Measurements from ENCODE around the gene CARD16.
"Not testable (repeated sequence)": the region's sequence is repeated elsewhere in the genome, so short reads cannot be mapped to it uniquely, and the experiment has no call there.

Gene CARD16

GRCh38 chr11:105044557-105045524 lies at the start of gene CARD16:
CARD16 (minus strand) TSS chr11:105045335; CDS start chr11:105045297, 38 bp downstream.
- H3K27ac ChIP-seq, result not testable (repeated sequence)

- TF ChIP-seq CTCF (conservative IDR thresholded peaks at IDR 0.05), result no peak
- no peak overlapping the region for H3K27ac ChIP-seq
Measured at GRCh38 chr11:105092256-105093239, 47.4 kb upstream of the CARD16 start.

- no peak overlapping the region for H3K27ac ChIP-seq
- TF ChIP-seq CTCF (conservative IDR thresholded peaks at IDR 0.05), result no peak
Measured at GRCh38 chr11:105081412-105082150, 36.4 kb upstream of the CARD16 start.

- not testable (repeated sequence) for H3K27ac ChIP-seq
Measured at GRCh38 chr11:105080171-105080906, 35.2 kb upstream of the CARD16 start.

- H3K27ac ChIP-seq, result no peak overlapping the region
- no peak for TF ChIP-seq CTCF (conservative IDR thresholded peaks at IDR 0.05)
Measured at GRCh38 chr11:105078283-105078682, 33.1 kb upstream of the CARD16 start.

- H3K27ac ChIP-seq, result not testable (repeated sequence)
Measured at GRCh38 chr11:105077141-105077790, 32.1 kb upstream of the CARD16 start.

- no peak for TF ChIP-seq CTCF (conservative IDR thresholded peaks at IDR 0.05)
- H3K27ac ChIP-seq, result no peak overlapping the region
Measured at GRCh38 chr11:105074166-105074530, 29.0 kb upstream of the CARD16 start.

All from VCaP (cell line).